ENCODE results near the gene GPR171.

- no peak for TF ChIP-seq CTCF (IDR thresholded peaks at IDR 0.05; ENCODE audit: poor library complexity)
- no peak for TF ChIP-seq EZH2 (IDR thresholded peaks at IDR 0.05; ENCODE audit: borderline replicate concordance)
- no peak for TF ChIP-seq EZH2phosphoT487 (IDR thresholded peaks at IDR 0.05; ENCODE audit: low read depth, severe bottlenecking, unreplicated experiment)
Measured at GRCh38 chr3:151209654-151210053, 6.6 kb upstream of the GPR171 start.
